Measurements from ENCODE around the gene PRKAG3.

- TF ChIP-seq POLR2AphosphoS5 (IDR thresholded peaks at IDR 0.05) (no peak), POLR2A (IDR thresholded peaks at IDR 0.05) (no peak)
Observed at GRCh38 chr2:218777276-218777990, 54.2 kb downstream of the PRKAG3 start.
